Ecto neural progenitor cell (in vitro differentiated cells): ENCODE data around the gene ACOXL.

ENCODE experiments used
- DNase-seq: peaks from one replicate; pipeline ENCODE4 v3.0.0-alpha.2; 2018; ENCODE audit warnings: low spot score

The ACOXL gene

GRCh38 chr2:111041398-111042202, 309.2 kb downstream of the ACOXL start:
- peak; percentile 42 for DNase-seq

DNA sequence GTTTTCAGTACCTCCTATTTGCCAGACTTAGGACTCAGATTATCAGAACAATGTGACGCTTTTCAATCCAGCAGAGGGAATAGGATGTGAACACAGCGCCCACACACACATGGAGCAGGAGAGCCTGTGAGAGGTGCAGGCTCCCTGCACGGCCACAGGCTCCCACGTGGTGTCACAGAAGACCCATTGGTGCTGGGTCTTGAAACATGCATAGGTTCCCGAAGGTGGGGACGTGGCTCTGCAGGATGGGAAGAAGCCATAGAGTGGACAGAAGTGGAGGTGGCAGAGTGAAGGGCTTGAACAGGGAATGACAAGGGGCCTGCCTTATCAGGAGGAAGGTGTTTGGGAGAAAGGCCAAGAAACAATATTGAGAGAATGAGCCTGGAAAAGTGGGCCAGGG, 309.9 kb downstream of the ACOXL start:
- peak; percentile 31 for DNase-seq

DNA sequence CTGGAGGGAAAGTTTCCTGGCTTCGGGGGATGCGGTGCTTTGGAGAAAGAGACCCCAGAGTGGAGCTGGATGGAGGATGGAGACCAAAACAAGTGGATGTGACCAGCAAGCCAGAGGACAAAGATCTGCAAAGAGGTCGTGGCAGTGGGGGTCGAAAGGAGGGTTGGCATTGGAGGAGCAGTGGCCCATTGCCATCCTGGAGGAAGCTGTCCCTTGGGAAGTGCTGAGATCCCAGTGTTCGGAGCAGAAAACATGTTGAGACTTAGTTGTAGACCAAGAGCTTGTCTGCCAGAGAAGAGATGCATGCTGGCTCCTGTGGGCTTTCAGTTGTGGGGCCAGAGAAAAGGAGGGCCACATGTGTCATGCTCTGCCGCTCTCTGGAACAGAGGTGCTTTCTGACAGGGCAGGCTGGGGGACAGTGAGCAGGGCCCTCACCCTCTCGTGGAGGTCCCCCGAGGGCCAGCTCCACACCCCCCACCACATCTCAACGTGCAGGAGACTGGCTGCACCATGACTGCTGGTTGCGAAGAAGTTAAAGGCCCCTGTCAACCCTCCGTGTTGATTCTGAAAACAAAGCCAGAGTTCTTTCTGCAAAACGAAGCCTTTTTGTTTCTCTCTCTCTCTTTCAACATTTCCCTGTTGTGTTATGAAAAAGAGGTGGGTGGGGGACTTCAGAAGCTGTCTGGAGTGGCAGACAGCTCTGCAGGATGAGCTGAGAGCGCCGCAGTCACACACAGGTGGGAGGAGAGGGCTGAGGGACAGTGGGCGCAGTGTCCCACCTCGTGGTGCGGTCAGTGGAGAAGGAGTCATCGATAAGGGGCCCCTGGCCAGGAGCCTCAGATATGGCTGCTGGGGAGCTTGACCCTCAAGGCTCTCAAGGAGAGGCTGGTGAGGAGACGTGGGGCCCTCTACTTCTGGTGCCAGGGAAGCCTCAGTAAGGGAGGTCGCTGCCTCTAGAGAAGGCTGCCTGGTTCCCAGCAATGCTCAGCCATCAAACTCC, 310.7 kb downstream of the ACOXL start:
- DNase-seq = peak; percentile 32

DNA sequence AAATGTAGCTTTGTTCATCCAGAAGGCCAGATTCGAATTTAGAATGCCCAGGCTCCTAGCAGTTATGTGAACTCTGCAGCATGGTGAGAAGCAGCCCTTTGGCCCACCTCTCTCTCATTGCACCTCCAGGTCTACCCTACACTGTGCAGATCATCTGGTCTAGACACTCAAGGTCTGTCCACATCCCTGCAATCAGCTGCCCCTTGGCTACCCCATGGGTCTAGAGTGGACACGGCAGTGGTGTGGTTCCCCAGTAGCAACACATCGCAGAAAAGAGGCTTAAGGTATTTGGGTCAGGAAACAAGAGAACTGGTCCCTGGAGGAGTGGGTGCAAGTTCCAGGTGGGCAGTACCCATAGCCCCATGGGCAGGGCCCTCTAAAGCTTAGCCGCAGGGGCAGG, 311.7 kb downstream of the ACOXL start:
- peak; percentile 14 for DNase-seq

DNA sequence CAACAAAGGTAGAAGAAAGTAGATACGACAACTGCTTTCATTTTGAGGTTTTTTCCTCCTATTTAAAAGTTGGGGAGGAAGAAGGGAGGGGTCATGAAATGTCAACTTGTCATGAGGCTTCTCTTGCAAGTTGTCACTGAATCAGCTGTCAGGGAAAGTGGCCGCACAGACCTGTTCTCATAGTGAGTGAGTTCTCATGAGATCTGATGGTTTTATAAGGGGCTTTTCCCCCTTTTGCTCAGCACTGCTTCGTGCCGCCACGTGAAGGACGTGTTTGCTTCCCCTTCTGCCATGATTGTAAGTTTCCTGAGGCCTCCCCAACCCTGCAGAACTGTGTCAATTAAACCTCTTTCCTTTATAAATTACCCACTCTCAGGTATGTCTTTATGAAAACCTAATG, 312.9 kb downstream of the ACOXL start:
- DNase-seq = peak; percentile 22

DNA sequence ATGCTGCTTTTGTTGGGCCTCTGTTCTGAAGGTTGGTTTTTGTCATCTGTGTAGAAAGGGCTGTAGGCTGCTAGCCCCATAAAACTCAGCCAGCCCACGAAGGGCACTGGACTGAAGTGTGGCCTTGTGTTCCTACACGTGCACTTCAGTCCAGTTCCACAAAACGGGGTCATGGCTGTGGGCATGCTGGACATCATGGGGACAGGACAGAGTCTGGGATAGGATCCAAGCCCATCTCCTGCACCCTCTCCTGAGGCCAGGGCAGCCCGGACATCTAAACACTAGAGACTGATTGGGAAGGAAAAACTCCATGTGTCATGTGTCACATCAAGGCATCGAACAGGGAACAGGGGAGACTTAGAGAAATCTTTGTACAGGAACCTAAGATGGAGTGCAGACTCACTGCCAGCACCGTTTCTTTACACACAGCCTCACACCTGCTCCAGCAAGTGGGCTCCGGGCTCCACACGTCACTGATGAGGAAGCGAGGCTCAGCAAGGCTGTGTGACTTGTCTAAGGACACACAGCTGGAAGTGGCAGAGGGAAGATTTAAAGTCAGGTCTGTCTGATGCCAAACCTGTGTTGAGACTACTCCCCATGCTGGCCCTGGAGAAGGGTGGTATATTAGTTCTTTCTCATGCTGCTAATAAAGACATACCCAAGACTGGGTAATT, 313.5 kb downstream of the ACOXL start:
- peak; percentile 27 for DNase-seq

GRCh38 chr2:111046670-111047069, 314.3 kb downstream of the ACOXL start:
- peak; percentile 8 for DNase-seq

- peak; percentile 16 for DNase-seq
Measured at GRCh38 chr2:111048856-111049768, 316.7 kb downstream of the ACOXL start.

GRCh38 chr2:111049792-111050640, 317.6 kb downstream of the ACOXL start:
- peak; percentile 21 for DNase-seq

DNA sequence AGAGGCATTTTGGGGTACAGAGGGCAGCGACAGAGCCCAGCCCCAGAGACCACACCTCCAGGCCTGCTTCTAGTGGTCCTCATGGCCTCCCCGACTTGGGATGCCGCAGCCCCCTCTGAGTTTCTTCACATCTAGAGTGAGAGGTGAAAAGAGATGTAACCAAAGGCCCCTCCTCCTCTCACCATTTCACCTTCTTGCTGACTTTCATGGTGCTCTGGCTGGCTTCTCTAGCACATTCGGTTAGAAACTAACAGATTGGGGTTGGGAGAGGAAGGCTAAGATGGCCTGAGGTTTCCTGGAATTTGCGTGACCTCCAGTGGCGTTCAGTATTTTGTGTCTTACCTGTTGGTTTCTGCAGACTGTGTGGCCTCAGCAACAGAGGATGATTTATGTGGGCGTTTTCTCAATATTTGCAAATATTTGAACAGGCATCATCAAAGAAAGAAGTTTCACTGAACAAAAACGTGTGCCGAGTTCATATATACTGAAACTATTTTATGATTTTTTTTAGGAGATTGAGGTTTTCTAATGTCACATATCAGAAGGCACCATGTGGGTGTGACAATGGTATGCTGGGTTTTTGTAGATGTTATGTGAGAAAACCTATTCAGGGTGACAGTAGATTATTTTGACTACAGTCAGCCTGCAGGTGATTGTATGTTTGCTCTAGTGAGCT, 318.5 kb downstream of the ACOXL start:
- DNase-seq = peak; percentile 21

DNA sequence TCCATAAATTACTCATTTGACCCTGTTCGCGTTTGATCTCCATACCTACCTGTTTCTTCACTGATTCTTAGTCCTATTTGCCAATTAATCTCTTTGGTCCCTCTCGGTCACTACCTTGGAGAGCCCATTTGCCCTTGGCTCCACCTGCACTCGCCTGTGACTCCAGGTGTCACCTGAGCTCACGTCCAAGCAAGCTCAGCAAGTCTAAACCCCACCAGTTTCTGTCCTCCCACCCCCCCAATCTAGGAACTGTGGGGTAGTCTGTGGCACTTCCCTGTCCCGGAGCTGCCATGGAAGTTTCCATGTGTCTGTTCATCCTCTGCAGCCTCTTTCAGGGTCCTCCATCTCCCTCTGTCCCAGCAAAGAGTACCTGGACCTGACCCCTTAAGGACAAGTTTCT, 320.2 kb downstream of the ACOXL start:
- peak; percentile 31 for DNase-seq

GRCh38 chr2:111053266-111053665, 320.9 kb downstream of the ACOXL start:
- no peak for DNase-seq

DNA sequence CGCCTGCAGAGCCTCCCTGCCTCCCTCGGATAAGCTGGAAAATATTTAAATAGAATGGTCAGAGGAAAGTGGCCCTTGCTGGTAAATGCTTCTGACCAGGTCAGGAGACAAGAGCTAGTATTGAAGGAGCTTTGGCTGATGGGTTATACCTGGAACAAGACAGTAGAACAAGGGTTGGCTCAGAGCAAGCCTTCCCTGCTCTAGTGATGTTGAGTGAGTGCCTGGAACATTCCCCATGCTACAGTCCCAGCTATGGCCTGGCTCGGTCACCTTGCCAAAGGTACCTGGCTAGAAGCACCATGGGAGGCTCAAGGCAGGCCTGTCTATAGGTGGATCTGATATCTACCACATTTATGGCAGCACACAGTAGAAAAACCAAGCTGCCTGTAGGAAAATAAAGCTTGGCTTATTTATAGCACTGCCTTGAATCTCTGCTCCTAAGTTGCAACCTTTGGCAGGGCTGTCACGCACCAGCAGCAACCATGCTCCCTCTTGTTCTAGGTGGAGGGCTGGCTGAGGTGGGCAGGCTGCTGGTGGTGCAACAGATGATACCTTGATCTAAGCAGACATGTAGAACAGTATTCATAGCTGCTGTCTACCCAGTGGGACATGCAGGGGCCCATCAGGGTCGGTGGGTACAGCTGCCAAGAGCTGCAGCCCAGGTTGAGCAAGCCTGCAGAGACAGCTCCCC, 321.6 kb downstream of the ACOXL start:
- DNase-seq = peak; percentile 30

DNA sequence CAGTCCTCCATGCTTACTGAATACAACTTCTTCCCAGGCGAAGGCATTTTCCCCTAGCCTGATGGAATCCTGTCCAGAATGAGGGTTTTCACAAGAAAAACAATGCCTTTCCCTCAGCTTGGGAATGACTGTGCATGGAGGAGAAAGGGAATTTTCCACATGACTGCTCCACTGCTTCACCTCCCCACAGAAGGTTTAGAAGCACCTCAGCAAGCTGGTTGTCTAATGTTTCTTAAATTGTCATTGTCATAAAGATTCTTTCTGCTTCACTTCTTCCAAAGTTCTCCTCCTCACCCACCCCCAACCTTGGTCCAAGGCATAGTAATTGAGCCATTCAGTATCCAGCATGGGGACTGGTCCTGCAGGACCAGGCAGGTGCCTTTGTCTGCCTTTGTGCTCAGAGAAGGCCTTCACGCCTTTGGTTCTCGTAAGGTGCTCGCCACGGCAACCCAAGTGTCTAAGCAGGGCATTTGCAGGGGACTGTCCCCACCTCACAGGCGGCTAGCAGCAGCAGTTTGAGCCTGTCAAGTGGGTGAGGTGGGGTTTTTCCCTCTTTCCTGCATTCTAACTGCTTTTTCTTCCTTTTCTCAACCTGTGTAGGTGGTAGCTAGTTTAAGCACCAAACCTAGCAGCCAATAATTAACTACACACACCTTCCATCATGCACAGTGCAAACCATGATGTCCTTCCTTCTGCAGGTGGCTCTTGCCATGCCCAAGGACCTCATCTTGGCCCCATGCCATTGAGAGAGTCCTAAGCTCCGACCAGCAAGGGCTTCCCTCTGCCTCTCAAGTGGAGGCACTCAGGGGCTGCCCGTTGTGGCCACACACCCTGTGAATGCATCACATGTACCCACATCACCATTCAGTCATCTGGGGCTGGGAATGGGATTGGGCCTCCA, 322.7 kb downstream of the ACOXL start:
- DNase-seq = peak; percentile 51

GRCh38 chr2:111055735-111056134, 323.4 kb downstream of the ACOXL start:
- DNase-seq = no peak

DNA sequence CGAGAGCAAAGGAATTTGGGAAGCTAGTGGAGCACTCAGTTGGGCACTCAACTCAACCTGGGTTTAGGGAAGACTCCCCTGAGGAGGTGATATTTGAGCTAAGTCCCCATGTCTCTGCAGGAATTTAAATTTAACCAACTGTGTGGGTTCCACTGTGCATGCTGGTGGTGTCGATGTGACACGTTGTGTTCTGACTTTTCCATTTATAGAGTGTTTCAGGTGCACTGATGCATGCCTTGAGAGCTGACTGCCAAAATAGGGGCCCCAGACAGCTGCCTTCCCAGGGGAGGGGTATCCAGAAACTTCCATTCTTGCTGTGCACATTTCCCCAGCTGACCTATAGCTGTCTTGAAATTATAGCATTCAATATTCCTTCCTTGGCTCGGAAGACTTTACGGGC, 324.7 kb downstream of the ACOXL start:
- no peak for DNase-seq

GRCh38 chr2:111057721-111058120, 325.3 kb downstream of the ACOXL start:
- DNase-seq = peak; percentile 35

GRCh38 chr2:111058264-111058663, 325.9 kb downstream of the ACOXL start:
- DNase-seq = no peak
